HepG2 (cell line): ENCODE results near the gene ATP2C2. TPM values are rescaled to one million over a fixed set of nuclear protein-coding genes. Genes with fewer than 3 reads are reported as not detected.

ENCODE experiments used
- BRF2 ChIP-seq: sonication (generic); formaldehyde crosslinking; IDR thresholded peaks from 2 replicates; pipeline ENCODE4 v1.8.1; 2022; ENCODE audit warnings: mild to moderate bottlenecking, missing genetic modification reagents
- CERS6 ChIP-seq: sonication (generic); formaldehyde crosslinking; IDR thresholded peaks from 2 replicates; pipeline ENCODE4 v1.5.0; 2020; ENCODE audit warnings: missing genetic modification reagents
- KLF11 ChIP-seq: IDR thresholded peaks from 2 replicates; pipeline ENCODE4 v1.6.1; 2016; ENCODE audit warnings: missing compliant biosample characterization
- KLF12 ChIP-seq: sonication (generic); formaldehyde crosslinking; IDR thresholded peaks from 2 replicates; pipeline ENCODE4 v1.4.0; 2020; ENCODE audit warnings: missing genetic modification reagents, borderline replicate concordance
- KLF16 ChIP-seq, 2 experiments: sonication (generic) in 1 of 2; formaldehyde crosslinking in 1 of 2; IDR thresholded peaks; 2 replicates each; pipeline versions ENCODE4 v1.6.1 to v1.8.0; 2016 to 2023; ENCODE audit warnings: missing genetic modification reagents in 2 of 2, missing compliant biosample characterization in 1 of 2
- MXI1 ChIP-seq: IDR thresholded peaks from 3 replicates; pipeline ENCODE4 v1.6.1; 2012; ENCODE audit warnings: low read depth, low read length, inconsistent platforms, borderline replicate concordance
- SMAD9 ChIP-seq: sonication (generic); formaldehyde crosslinking; IDR thresholded peaks from 2 replicates; pipeline ENCODE4 v1.5.1; 2020; ENCODE audit warnings: mild to moderate bottlenecking, missing genetic modification reagents
- SRY ChIP-seq: sonication (generic); formaldehyde crosslinking; IDR thresholded peaks from 2 replicates; pipeline ENCODE4 v1.8.0; 2022; ENCODE audit warnings: mild to moderate bottlenecking, missing genetic modification reagents
- ZBTB3 ChIP-seq: sonication (generic); formaldehyde crosslinking; IDR thresholded peaks from 2 replicates; pipeline ENCODE4 v1.4.0; 2020; ENCODE audit warnings: low read depth, mild to moderate bottlenecking, moderate library complexity, missing genetic modification reagents, borderline replicate concordance
- ZFP36 ChIP-seq: fragments of 150-350 bp; IDR thresholded peaks from 2 replicates; pipeline ENCODE4 v1.6.1; 2018; ENCODE audit warnings: borderline replicate concordance, low read length, low read depth; ENCODE audit not compliant: partially characterized antibody
- ZNF556 ChIP-seq: sonication (generic); formaldehyde crosslinking; IDR thresholded peaks from 2 replicates; pipeline ENCODE4 v1.4.0; 2020; ENCODE audit warnings: mild to moderate bottlenecking, missing genetic modification reagents, borderline replicate concordance
- ZNF580 ChIP-seq: IDR thresholded peaks from 2 replicates; pipeline ENCODE4 v1.6.1; 2016; ENCODE audit warnings: low read depth, borderline replicate concordance
- ZNF713 ChIP-seq: sonication (generic); formaldehyde crosslinking; IDR thresholded peaks from 2 replicates; pipeline ENCODE4 v1.4.0; 2020; ENCODE audit warnings: mild to moderate bottlenecking, missing genetic modification reagents
- ZNF724P ChIP-seq: sonication (generic); formaldehyde crosslinking; IDR thresholded peaks from 2 replicates; pipeline ENCODE4 v1.8.0; 2022; ENCODE audit warnings: missing genetic modification reagents, borderline replicate concordance
- ZNF879 ChIP-seq: sonication (generic); formaldehyde crosslinking; IDR thresholded peaks from 2 replicates; pipeline ENCODE4 v1.8.1; 2023; ENCODE audit warnings: missing genetic modification reagents
- polyA plus RNA-seq, 8 experiments: library from polyadenylated mRNA; depleted of rRNA in 3 of 8; stranded (reverse) in 7 of 8; unstranded in 1 of 8; fragments of >200 nt; fragmentation: Illumina TruSeq in 4 of 8; extraction: Trizol in 4 of 8; gene quantifications; 2 replicates each; pipeline versions ENCODE4 v1.2.1 to v1.2.3, GENCODE V29; 2011 to 2016; ENCODE audit warnings: low read depth in 4 of 8, missing spikeins in 1 of 8, mixed read lengths in 1 of 8; ENCODE audit not compliant: insufficient read depth in 1 of 8
- total RNA-seq, 5 experiments: library from RNA; depleted of rRNA; stranded (reverse); fragments of >200 nt; fragmentation: Illumina TruSeq; extraction: Trizol; gene quantifications; 2 replicates each; pipeline ENCODE4 v1.2.3, GENCODE V29; 2016; ENCODE audit warnings: low read depth in 1 of 5
- TF ChIP-seq, protein P1 (sequence below): sonication (generic); formaldehyde crosslinking; IDR thresholded peaks from 2 replicates; pipeline ENCODE4 v1.8.1; 2023; ENCODE audit warnings: missing genetic modification reagents, mild to moderate bottlenecking, borderline replicate concordance
- TF ChIP-seq, protein P2 (sequence below): sonication (generic); formaldehyde crosslinking; IDR thresholded peaks from 2 replicates; pipeline ENCODE4 v1.4.0; 2020; ENCODE audit warnings: mild to moderate bottlenecking, missing genetic modification reagents
- TF ChIP-seq, protein P3 (sequence below): sonication (generic); formaldehyde crosslinking; IDR thresholded peaks from 2 replicates; pipeline ENCODE4 v1.5.0; 2020; ENCODE audit warnings: mild to moderate bottlenecking, missing genetic modification reagents
- TF ChIP-seq, protein P4 (sequence below): IDR thresholded peaks from 2 replicates; pipeline ENCODE4 v1.6.1; 2016; ENCODE audit warnings: mild to moderate bottlenecking

The ATP2C2 gene
- total and polyA plus RNA-seq, 2 of the 13 experiments (the other 11 are each of a cell fraction or from before 2014, with no cell fraction given), result 0.07 TPM; not detected in 1

GRCh38 chr16:84504420-84505248 lies 136.3 kb downstream of the ATP2C2 start, which contains the start of gene MEAK7 (continued):
- TF ChIP-seq, protein P1, sequence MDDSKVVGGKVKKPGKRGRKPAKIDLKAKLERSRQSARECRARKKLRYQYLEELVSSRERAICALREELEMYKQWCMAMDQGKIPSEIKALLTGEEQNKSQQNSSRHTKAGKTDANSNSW (CRISPR knock-in tag), result no peak
- TF ChIP-seq KLF12 (CRISPR knock-in tag), result peak; percentile 96; the same call in 1 of the 2 replicates
- TF ChIP-seq ZNF724P (CRISPR knock-in tag), result peak; percentile 60; the same call in 1 of the 2 replicates
- no peak for TF ChIP-seq ZNF713 (CRISPR knock-in tag)
- TF ChIP-seq SMAD9 (CRISPR knock-in tag), result no peak
- TF ChIP-seq ZNF580, result no peak
- TF ChIP-seq KLF16 (CRISPR knock-in tag; IDR thresholded peaks at IDR 0.05), result peak in 1 of 2 experiments; percentile 62; a peak in 1 of 4 replicates
- TF ChIP-seq ZFP36, result no peak
- no peak for TF ChIP-seq KLF11
- TF ChIP-seq, protein P2, sequence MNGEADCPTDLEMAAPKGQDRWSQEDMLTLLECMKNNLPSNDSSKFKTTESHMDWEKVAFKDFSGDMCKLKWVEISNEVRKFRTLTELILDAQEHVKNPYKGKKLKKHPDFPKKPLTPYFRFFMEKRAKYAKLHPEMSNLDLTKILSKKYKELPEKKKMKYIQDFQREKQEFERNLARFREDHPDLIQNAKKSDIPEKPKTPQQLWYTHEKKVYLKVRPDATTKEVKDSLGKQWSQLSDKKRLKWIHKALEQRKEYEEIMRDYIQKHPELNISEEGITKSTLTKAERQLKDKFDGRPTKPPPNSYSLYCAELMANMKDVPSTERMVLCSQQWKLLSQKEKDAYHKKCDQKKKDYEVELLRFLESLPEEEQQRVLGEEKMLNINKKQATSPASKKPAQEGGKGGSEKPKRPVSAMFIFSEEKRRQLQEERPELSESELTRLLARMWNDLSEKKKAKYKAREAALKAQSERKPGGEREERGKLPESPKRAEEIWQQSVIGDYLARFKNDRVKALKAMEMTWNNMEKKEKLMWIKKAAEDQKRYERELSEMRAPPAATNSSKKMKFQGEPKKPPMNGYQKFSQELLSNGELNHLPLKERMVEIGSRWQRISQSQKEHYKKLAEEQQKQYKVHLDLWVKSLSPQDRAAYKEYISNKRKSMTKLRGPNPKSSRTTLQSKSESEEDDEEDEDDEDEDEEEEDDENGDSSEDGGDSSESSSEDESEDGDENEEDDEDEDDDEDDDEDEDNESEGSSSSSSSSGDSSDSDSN (CRISPR knock-in tag), result peak; percentile 85
- TF ChIP-seq, protein P3, sequence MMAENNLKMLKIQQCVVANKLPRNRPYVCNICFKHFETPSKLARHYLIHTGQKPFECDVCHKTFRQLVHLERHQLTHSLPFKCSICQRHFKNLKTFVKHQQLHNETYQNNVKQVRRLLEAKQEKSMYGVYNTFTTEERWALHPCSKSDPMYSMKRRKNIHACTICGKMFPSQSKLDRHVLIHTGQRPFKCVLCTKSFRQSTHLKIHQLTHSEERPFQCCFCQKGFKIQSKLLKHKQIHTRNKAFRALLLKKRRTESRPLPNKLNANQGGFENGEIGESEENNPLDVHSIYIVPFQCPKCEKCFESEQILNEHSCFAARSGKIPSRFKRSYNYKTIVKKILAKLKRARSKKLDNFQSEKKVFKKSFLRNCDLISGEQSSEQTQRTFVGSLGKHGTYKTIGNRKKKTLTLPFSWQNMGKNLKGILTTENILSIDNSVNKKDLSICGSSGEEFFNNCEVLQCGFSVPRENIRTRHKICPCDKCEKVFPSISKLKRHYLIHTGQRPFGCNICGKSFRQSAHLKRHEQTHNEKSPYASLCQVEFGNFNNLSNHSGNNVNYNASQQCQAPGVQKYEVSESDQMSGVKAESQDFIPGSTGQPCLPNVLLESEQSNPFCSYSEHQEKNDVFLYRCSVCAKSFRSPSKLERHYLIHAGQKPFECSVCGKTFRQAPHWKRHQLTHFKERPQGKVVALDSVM, result peak; percentile 72; the same call in 1 of the 2 replicates
- TF ChIP-seq MXI1, result peak; percentile 93; the same call in 2 of the 3 replicates
- TF ChIP-seq, protein P4, sequence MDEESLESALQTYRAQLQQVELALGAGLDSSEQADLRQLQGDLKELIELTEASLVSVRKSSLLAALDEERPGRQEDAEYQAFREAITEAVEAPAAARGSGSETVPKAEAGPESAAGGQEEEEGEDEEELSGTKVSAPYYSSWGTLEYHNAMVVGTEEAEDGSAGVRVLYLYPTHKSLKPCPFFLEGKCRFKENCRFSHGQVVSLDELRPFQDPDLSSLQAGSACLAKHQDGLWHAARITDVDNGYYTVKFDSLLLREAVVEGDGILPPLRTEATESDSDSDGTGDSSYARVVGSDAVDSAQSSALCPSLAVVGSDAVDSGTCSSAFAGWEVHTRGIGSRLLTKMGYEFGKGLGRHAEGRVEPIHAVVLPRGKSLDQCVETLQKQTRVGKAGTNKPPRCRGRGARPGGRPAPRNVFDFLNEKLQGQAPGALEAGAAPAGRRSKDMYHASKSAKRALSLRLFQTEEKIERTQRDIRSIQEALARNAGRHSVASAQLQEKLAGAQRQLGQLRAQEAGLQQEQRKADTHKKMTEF (CRISPR knock-in tag), result peak; percentile 81
- no peak for TF ChIP-seq SRY (CRISPR knock-in tag)
- TF ChIP-seq ZNF556, result peak; percentile 79; the same call in 1 of the 2 replicates
- TF ChIP-seq ZBTB3 (CRISPR knock-in tag), result 0 out of 2 replicates have a peak, but pooled peaks have one; percentile 37
- TF ChIP-seq ZNF879 (CRISPR knock-in tag), result peak; percentile 81; the same call in 1 of the 2 replicates
- no peak for TF ChIP-seq BRF2 (CRISPR knock-in tag)
- TF ChIP-seq CERS6 (CRISPR knock-in tag), result no peak
